ENCODE results near the gene KSR2.

Gene KSR2

GRCh38 chr12:117538032-117538690 lies 430.6 kb downstream of the KSR2 start:
- no peak for DNase-seq (ENCODE audit: low read depth)
- TF ChIP-seq CTCF (IDR thresholded peaks at IDR 0.05; ENCODE audit: control insufficient read depth, insufficient read depth, low read depth, low read length, missing control alignments): no peak
- no peak overlapping the region for H3K4me3 ChIP-seq (ENCODE audit: control insufficient read depth, low read depth, low read length)

- H3K4me3 ChIP-seq (ENCODE audit: control insufficient read depth, low read depth, low read length): no peak overlapping the region
- DNase-seq (ENCODE audit: low read depth): no peak
- TF ChIP-seq CTCF (IDR thresholded peaks at IDR 0.05; ENCODE audit: control insufficient read depth, insufficient read depth, low read depth, low read length, missing control alignments): no peak
These were observed 435.1 kb downstream of the KSR2 start for GRCh38 chr12:117533687-117534086.

GRCh38 chr12:117530796-117531195 lies 438.0 kb downstream of the KSR2 start:
- TF ChIP-seq CTCF (IDR thresholded peaks at IDR 0.05; ENCODE audit: control insufficient read depth, insufficient read depth, low read depth, low read length, missing control alignments): no peak
- DNase-seq (ENCODE audit: low read depth): no peak
- H3K4me3 ChIP-seq (ENCODE audit: control insufficient read depth, low read depth, low read length): no peak overlapping the region

GRCh38 chr12:117528538-117528937 lies 440.3 kb downstream of the KSR2 start:
- no peak overlapping the region for H3K4me3 ChIP-seq (ENCODE audit: control insufficient read depth, low read depth, low read length)
- TF ChIP-seq CTCF (IDR thresholded peaks at IDR 0.05; ENCODE audit: control insufficient read depth, insufficient read depth, low read depth, low read length, missing control alignments): no peak
- DNase-seq (ENCODE audit: low read depth): no peak

GRCh38 chr12:117527479-117527855 lies 441.3 kb downstream of the KSR2 start:
- H3K4me3 ChIP-seq (ENCODE audit: control insufficient read depth, low read depth, low read length): no peak overlapping the region
- DNase-seq (ENCODE audit: low read depth): no peak
- no peak for TF ChIP-seq CTCF (IDR thresholded peaks at IDR 0.05; ENCODE audit: control insufficient read depth, insufficient read depth, low read depth, low read length, missing control alignments)

GRCh38 chr12:117526757-117527478 lies 441.9 kb downstream of the KSR2 start:
- no peak for TF ChIP-seq CTCF (IDR thresholded peaks at IDR 0.05; ENCODE audit: control insufficient read depth, insufficient read depth, low read depth, low read length, missing control alignments)
- no peak for DNase-seq (ENCODE audit: low read depth)
- H3K4me3 ChIP-seq (ENCODE audit: control insufficient read depth, low read depth, low read length): no peak overlapping the region
